Coronary artery (tissue), 2 donors: ENCODE measurements around the gene CPT1C.

Source experiments
- DNase-seq: peaks from one replicate; pipeline ENCODE4 v3.0.0-alpha.2; 2017; ENCODE audit warnings: low spot score
- H3K27ac ChIP-seq, 2 donors: fragments of 200-600 bp; sonication (generic); one replicate each; pipeline ENCODE4 v1.5.1; 2016 to 2019
- H3K4me3 ChIP-seq: fragments of 200-600 bp; sonication (generic); 2 replicates; pipeline ENCODE4 v1.5.1; 2016; ENCODE audit warnings: mild to moderate bottlenecking, moderate library complexity
- TF ChIP-seq, protein P1 (sequence below): fragments of 200-600 bp; sonication (generic); IDR thresholded peaks from one replicate; pipeline ENCODE4 v1.5.1; 2019; ENCODE audit warnings: antibody characterized with exemption

CPT1C gene

DNA sequence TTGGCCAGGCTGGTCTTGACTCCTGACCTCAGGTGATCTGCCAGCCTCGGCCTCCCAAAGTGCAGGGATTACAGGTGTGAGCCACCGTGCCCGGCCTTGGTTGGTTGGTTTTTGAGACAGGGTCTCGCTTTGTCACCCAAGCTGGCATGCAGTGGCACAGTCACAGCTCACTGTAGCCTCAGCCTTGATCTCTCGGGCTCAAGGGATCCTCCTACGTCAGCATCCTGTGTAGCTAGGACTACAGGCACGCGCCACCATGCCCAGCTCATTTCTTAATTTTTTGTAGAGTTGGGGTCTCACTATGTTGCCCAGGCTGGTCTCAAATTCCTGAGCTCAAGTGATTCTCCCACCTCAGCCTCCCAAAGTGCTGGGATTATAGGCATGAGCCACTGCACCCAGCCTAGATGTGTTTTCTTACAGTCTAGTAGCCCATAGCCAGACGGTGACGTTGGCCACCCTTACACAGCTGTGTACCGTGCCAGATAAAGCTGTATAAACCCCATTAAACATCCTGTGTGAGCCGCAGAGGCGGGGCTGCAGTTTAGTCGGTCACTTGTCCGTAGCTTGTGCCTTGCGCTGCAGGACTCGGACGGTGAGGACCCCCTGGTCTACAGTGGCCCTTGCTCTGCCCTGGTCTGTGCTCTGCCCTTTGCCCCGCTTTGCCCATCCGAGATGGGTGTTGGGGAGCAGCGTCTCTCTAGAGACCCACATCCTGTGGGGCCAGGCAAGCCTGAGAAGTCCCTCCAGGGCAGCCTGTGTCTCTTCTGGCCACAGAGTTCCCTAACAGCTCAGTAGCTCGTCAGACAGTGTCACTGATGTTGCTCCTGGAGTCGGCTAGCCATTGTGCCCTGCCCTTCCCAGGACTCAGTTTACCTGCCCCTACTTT lies 35.1 kb upstream of the CPT1C start:
- Histone ChIP-seq H3K27ac (no peak overlapping the region), H3K4me3 (no peak overlapping the region)
- no peak for DNase-seq
- TF ChIP-seq, protein P1, sequence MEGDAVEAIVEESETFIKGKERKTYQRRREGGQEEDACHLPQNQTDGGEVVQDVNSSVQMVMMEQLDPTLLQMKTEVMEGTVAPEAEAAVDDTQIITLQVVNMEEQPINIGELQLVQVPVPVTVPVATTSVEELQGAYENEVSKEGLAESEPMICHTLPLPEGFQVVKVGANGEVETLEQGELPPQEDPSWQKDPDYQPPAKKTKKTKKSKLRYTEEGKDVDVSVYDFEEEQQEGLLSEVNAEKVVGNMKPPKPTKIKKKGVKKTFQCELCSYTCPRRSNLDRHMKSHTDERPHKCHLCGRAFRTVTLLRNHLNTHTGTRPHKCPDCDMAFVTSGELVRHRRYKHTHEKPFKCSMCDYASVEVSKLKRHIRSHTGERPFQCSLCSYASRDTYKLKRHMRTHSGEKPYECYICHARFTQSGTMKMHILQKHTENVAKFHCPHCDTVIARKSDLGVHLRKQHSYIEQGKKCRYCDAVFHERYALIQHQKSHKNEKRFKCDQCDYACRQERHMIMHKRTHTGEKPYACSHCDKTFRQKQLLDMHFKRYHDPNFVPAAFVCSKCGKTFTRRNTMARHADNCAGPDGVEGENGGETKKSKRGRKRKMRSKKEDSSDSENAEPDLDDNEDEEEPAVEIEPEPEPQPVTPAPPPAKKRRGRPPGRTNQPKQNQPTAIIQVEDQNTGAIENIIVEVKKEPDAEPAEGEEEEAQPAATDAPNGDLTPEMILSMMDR = no peak

DNA sequence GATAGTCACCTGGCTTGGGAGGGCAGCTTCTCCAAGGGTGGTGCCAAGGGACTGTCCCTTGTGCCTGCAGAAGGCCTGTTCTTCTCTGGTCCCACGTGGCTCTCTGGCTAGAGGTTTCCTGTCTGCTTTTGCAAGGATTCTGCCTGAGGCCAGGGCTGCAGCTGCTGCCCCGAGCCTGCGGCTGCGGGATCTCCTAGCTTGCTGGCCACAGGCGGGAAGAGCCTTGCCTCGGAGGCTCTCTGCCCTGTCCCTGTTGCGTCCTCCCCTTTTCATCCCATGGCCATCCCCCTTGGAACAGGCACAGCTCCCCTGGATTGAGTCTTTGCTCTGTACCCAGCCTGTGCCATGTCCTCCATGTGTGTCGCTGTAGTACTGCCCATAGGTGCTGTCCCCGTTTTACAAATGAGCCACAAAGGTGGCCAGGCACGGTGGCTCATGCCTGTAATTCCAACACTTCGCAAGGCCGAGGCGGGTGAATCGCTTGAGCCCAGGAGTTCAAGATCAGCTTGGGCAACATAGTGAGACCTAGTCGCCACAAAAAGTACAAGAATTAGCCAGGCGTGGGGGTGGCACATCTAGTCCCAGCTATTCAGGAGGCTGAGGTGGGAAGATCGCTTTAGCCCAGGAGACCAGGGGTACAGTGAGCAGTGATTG lies 34.3 kb upstream of the CPT1C start:
- Histone ChIP-seq H3K4me3 (no peak overlapping the region), H3K27ac (no peak overlapping the region)
- DNase-seq = no peak
- TF ChIP-seq, protein P1 = no peak

DNA sequence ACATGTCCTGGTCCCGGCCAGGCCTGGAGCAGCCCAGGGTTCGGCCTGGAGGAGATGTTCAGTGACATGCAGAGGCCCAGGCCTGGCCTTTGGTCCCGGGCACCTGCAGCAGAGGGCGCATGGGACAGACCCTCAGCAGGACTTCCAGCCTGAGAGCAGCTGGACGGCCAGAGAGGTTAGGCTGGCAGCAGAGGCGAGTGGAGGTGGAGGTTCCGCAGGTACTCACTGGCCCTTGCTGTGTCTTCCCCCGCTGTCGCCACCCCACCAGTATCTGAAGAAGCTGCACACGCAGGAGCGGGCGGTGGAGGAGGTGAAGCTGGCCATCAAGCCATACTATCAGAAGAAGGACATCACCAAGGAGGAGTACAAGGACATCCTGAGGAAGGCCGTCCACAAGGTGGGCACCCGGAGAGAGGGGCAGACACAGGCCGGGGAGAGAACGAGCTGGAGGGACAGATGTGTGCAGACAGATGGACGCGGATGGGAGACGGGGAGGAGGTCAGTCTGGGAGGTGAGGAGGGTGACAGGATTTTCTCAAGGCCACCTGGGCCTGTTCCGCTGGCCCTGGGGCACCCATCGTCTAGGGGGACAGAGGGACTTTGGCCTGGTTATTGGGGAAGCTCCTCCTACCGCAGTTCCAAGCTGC lies 33.3 kb upstream of the CPT1C start:
- TF ChIP-seq, protein P1 = no peak
- DNase-seq = no peak
- Histone ChIP-seq H3K4me3 (no peak overlapping the region), H3K27ac (no peak overlapping the region)

DNA sequence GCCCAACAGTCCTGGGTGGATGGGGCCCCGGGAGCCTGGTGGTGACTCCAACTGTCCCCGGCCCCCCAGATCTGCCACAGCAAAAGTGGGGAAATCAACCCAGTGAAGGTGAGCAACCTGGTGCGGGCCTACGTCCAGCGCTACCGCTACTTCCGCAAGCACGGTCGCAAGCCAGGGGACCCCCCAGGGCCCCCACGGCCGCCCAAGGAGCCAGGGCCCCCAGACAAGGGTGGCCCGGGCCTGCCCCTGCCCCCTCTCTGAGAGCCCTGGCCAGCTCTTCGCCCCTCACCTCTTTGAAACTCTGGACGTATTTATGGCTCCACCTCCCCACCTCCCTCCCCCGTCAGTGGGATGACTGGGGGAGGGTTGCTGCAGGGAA lies 32.8 kb upstream of the CPT1C start:
- TF ChIP-seq, protein P1 = no peak
- DNase-seq = no peak
- no peak overlapping the region for H3K27ac ChIP-seq
- no peak overlapping the region for H3K4me3 ChIP-seq

DNA sequence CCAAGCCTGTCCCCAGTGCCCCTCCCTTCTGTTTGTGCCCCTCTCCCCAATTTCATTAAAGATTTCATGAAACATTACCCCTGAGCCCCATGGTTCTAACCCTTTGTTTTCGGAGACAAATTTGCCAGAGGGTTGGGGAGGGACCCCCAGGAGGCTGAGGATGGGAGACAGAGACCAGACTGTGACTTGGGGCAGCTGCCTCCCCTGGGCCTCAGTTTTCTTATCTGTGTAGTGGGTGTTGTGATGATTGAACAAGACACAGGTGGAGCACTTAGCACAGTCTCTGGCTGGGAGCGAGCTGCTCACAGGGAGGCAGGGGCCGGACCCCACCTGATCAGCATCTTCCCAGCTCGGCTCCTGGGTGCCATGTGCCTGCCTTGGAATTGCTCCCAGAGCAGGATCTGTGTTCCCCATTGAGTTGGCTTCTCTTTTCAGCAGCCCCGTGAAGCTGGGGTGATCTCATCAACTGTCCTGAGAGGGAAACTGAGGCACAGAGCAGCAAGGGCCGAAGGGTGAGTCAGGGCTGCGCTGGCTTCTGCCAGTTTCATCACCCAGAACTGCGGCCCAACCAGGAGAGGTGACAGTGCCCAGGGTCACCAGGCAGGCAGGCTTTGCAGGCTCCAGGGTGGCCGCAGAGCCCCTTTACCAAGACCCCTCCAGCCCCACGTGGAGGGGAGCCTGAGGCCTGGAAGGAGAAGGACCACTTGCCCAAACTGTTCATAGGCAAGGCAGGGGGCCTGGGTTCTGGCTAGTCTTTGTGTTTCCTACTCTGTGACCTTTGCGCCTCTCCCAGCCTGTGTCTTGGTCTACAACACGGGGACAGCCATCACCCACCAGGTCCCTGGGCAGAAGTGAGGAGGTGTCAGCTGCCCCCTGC lies 32.1 kb upstream of the CPT1C start:
- Histone ChIP-seq H3K4me3 (no peak overlapping the region), H3K27ac (no peak overlapping the region)
- DNase-seq = no peak
- TF ChIP-seq, protein P1 = no peak

DNA sequence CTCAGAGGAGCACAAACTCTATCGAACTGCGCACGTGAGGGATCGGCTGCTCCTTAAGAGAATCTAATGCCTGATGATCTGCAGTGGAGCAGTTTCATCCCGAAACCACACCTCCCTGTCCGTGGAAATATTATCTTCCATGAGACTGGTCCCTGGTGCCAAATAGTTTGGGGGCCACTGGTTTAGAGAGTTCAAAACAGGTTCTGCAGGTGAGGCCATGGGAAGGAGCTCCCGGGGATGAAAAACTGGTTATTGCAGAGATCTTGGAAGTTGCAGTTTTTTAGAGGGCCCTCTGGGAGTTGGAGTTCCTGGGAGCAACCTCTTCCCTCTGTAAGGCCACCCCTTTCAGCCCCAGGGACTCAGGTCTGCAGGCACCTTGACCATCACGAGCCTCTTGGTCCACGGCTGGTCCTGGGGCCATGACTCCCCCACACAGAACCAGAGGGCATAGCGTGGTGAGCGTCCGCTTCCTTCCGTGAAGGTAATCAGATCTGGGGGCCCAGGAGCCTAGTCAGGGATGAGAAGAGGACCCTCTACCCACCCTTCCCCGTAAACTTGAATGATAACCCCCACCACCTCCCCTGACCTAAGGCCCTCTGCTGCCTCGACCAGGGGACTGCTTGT lies 30.5 kb upstream of the CPT1C start:
- TF ChIP-seq, protein P1 = no peak
- no peak overlapping the region for H3K27ac ChIP-seq
- DNase-seq = no peak

More for the DNA sequence above, 30.5 kb upstream of the CPT1C start:
- H3K4me3 ChIP-seq = no peak overlapping the region
